ENCODE data around the gene PCGF1.
"Not testable (repeated sequence)": the region's sequence is repeated elsewhere in the genome, so short reads cannot be mapped to it uniquely, and the experiment has no call there.

DNA sequence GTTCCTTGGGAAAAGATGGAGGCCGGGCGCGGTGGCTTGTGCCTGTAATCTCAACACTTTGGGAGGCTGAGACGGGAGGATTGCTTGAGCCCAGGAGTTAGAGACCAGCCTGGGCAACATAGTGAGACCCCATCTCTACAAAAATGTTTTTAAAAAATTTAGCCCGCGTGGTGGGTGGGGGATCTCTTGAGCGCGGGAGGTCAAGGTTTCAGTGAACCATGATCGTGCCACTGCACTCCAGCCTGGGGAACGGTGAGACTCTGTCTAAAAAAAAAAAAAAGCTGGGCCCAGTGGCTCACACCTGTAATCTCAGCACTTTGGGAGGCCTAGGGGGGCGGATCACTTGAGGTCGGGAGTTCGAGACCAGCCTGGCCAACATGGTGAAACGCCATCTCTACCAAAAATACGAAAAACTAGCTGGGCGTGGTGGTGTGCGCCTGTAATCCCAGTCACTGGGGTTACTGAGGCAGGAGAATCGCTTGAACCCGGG lies 23.8 kb downstream of the PCGF1 start:
- TF ChIP-seq, protein P1, sequence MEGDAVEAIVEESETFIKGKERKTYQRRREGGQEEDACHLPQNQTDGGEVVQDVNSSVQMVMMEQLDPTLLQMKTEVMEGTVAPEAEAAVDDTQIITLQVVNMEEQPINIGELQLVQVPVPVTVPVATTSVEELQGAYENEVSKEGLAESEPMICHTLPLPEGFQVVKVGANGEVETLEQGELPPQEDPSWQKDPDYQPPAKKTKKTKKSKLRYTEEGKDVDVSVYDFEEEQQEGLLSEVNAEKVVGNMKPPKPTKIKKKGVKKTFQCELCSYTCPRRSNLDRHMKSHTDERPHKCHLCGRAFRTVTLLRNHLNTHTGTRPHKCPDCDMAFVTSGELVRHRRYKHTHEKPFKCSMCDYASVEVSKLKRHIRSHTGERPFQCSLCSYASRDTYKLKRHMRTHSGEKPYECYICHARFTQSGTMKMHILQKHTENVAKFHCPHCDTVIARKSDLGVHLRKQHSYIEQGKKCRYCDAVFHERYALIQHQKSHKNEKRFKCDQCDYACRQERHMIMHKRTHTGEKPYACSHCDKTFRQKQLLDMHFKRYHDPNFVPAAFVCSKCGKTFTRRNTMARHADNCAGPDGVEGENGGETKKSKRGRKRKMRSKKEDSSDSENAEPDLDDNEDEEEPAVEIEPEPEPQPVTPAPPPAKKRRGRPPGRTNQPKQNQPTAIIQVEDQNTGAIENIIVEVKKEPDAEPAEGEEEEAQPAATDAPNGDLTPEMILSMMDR (conservative IDR thresholded peaks at IDR 0.05): not testable (repeated sequence)
- not testable (repeated sequence) for TF ChIP-seq ZFX (IDR thresholded peaks at IDR 0.05)

All from C4-2B (cell line).